GM12878 (cell line): ENCODE measurements around the gene ZNF512.

ENCODE experiments used
- RFX5 ChIP-seq: IDR thresholded peaks from 2 replicates; pipeline ENCODE4 v1.6.1; 2011; ENCODE audit warnings: low read depth, low read length, improper control_type of control experiment
- TF ChIP-seq, protein P1 (sequence below): IDR thresholded peaks from 2 replicates; pipeline ENCODE4 v1.6.1; 2011; ENCODE audit warnings: low read depth, low read length, improper control_type of control experiment, borderline replicate concordance

GRCh38 chr2:27537287-27537686 lies 45.6 kb upstream of the ZNF512 start:
- TF ChIP-seq RFX5: no peak
- TF ChIP-seq, protein P1, sequence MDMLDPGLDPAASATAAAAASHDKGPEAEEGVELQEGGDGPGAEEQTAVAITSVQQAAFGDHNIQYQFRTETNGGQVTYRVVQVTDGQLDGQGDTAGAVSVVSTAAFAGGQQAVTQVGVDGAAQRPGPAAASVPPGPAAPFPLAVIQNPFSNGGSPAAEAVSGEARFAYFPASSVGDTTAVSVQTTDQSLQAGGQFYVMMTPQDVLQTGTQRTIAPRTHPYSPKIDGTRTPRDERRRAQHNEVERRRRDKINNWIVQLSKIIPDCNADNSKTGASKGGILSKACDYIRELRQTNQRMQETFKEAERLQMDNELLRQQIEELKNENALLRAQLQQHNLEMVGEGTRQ: no peak
